Heart left ventricle (tissue), 16 donors: ENCODE data around the gene CXCR5. TPM values are rescaled to one million over a fixed set of nuclear protein-coding genes. Genes with fewer than 3 reads are reported as not detected.
A peak's percentile ranks its signal among the peaks of the same experiment; 100 is the strongest.

ENCODE experiments used
- ATAC-seq, 4 donors: fragments of 200-7000 bp; cut with Tn5 transposase; one replicate each; pipeline ENCODE4 v1.9.1; 2020 to 2022; ENCODE audit warnings: moderate library complexity in 4 of 4, mild to moderate bottlenecking in 3 of 4, moderate number of reproducible peaks in 1 of 4
- DNase-seq, 5 donors: peaks; one replicate each; pipeline ENCODE4 v3.0.0-alpha.2; 2020
- H3K27ac ChIP-seq, 12 donors: fragments of 200-600 bp; sonication (generic) in 4 of 12; one replicate each; pipeline versions ENCODE4 v1.5.0 to v1.8.0; 2016 to 2022; ENCODE audit warnings: mild to moderate bottlenecking in 2 of 12
- H3K27me3 ChIP-seq, 9 donors: fragments of 200-600 bp; sonication (generic) in 2 of 9; one replicate each; pipeline versions ENCODE4 v1.5.1 to v1.8.0; 2016 to 2022; ENCODE audit warnings: mild to moderate bottlenecking in 3 of 9
- H3K36me3 ChIP-seq, 9 donors: fragments of 200-600 bp; sonication (generic) in 2 of 9; one replicate each; pipeline versions ENCODE4 v1.5.0 to v1.8.0; 2018 to 2022; ENCODE audit warnings: mild to moderate bottlenecking in 2 of 9
- H3K4me1 ChIP-seq, 12 donors: fragments of 200-600 bp; sonication (generic) in 4 of 12; one replicate each; pipeline versions ENCODE4 v1.5.0 to v1.8.0; 2016 to 2022; ENCODE audit warnings: mild to moderate bottlenecking in 3 of 12
- H3K4me3 ChIP-seq, 12 donors: fragments of 200-600 bp; sonication (generic) in 4 of 12; one replicate each; pipeline versions ENCODE4 v1.5.0 to v1.8.0; 2017 to 2022; ENCODE audit warnings: mild to moderate bottlenecking in 9 of 12, moderate library complexity in 4 of 12
- H3K9me3 ChIP-seq, 12 donors: fragments of 200-600 bp; sonication (generic) in 4 of 12; one replicate each; pipeline versions ENCODE4 v1.5.0 to v1.8.0; 2016 to 2022; ENCODE audit warnings: mild to moderate bottlenecking in 1 of 12
- POLR2A ChIP-seq, 2 donors: fragments of 450-650 bp; IDR thresholded peaks; one replicate each; pipeline ENCODE4 v1.6.1; 2017; ENCODE audit warnings: antibody characterized with exemption in 2 of 2, mild to moderate bottlenecking in 2 of 2, moderate library complexity in 2 of 2
- WGBS, 4 donors: extraction: QIAGEN DNeasy Blood & Tissue Kit in 2 of 4; methylation state at CpG; one replicate each; pipeline versions ENCODE4 v1.1.5 to v1.1.7; 2013 to 2018; 5-methylcytosine and 5-hydroxymethylcytosine counted together
- intact Hi-C, 10 donors: fragments of 100-400 bp; cut with DNase I; formaldehyde crosslinking; loops; one replicate each; pipeline versions ENCODE4 v1.11.1 to v1.14.2; 2022
- polyA plus RNA-seq, 2 donors: library from polyadenylated mRNA; stranded (reverse); fragments of 200-250 nt; gene quantifications; one replicate each; pipeline ENCODE4 v1.2.3, GENCODE V29; 2013
- total RNA-seq, 9 donors: library from RNA; depleted of rRNA in 2 of 9; stranded (reverse); fragments of >200 nt in 2 of 9; fragmentation: NEBNext Ultra II Directional in 3 of 9; extraction: Animal tissue kit (Norgen Biotek cat#: 25700) in 3 of 9; gene quantifications; one replicate each; pipeline versions ENCODE4 v1.1.0 to v1.2.4, GENCODE V29; 2016 to 2023
- TF ChIP-seq, protein P1 (sequence below), 12 donors: fragments of 200-600 bp; sonication (generic) in 4 of 12; IDR thresholded peaks; one replicate each; pipeline versions ENCODE4 v1.5.0 to v1.8.0; 2018 to 2022; ENCODE audit warnings: antibody characterized with exemption in 12 of 12, mild to moderate bottlenecking in 5 of 12
- donor health status: ischemic (EF 13 %, LVEDD 7.1; RV severe dilation, severe dysfunction).
- donor health status: healthy with polysubstance abuse.
- donor health status: DM: no; HTN: yes; CAD: no.
- donor health status: DM: no; HTN: no; CAD: no.
- donor health status: ischemic (EF 25% LVEDD 6.9; RV normal size, moderate dysfunction).
- donor health status: ischemic (EF 25% LVEDD 5.7; RV mildly dilated, moderate dysfunction).
- donor health status: healthy.
- donor health status: DM: yes; HTN: yes; CAD: no.
- donor health status: ischemic (EF 35%, LVEDD 5.7; RV mildly dilated, moderate dysfunction).
- donor health status: nonischemic (EF 11% LVEDD 7.7; RV severe dilation, severe dysfunction).
- donor health status: DM: yes; HTN: yes; CAD: no.
- donor health status: PGD.
- donor health status: ischemic (EF 29% LVEDD 5.4; RV normal size, mild dysfunction).
- donor health status: nonischemic (EF 23%, LVEDD 6.1; RV moderate dilation, normal function).

CXCR5 gene
- total and polyA plus RNA-seq, 11 donors: 0.11 to 0.27 (median 0.25) TPM; not detected in 8

DNA sequence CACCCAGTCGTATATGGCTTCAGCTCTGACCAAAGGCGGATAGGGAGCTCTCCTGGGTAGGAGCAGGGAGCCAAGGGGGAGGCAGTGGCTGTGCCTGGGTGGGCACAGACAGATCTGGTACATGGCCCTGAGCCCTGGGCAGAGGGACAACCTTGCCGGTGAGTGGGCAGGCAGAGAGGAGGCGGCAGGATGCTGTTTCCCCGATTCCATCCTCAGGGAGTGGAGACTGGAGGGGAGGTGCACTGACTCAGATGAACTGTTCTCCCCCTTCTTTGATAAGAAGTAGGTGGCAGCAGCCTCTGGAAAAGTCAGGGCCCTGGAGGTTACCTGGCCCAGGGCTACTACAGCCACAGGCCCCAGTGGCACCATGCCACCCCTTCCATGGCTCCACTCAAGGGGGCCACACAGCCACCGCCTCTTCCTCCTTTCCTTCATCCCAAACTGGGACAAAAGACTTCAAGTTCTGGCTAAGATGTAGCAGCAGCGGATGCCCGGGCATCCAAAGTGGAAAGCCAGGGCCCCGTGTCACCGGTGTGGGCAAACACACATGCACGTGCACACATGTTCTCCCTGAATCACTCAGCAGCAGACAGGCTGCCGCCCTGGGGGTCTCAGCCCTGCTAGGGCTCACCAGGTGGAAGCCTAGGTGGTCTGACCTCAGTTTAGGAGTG, 13.4 kb downstream of the CXCR5 start:
- peaks cover 0 to 19% (median 0%) of the 10 kb centered on the region in 12 donors for H3K4me1 ChIP-seq
- 69 to 76% (median 72%) methylated on average over 6 to 12 of the region's 12 CpGs for WGBS, 4 donors
- DNase-seq: peak in 1 of 5 donors; percentile 56
- H3K9me3 ChIP-seq: no peaks in the 10 kb centered on the region
- no peak for ATAC-seq
- intact Hi-C loops: loop anchor here in 1 of 10 donors (5.0 to 10.0 kb wide), 2 partner anchors 35 to 122 kb away; no protein-coding TSS in a partner anchor
- H3K27me3 ChIP-seq: no peaks in the 10 kb centered on the region
- H3K4me3 ChIP-seq: no peak overlapping the region
- peak overlapping the region in 2 of 12 donors; percentile 22 to 37 for H3K27ac ChIP-seq
- TF ChIP-seq, protein P1, sequence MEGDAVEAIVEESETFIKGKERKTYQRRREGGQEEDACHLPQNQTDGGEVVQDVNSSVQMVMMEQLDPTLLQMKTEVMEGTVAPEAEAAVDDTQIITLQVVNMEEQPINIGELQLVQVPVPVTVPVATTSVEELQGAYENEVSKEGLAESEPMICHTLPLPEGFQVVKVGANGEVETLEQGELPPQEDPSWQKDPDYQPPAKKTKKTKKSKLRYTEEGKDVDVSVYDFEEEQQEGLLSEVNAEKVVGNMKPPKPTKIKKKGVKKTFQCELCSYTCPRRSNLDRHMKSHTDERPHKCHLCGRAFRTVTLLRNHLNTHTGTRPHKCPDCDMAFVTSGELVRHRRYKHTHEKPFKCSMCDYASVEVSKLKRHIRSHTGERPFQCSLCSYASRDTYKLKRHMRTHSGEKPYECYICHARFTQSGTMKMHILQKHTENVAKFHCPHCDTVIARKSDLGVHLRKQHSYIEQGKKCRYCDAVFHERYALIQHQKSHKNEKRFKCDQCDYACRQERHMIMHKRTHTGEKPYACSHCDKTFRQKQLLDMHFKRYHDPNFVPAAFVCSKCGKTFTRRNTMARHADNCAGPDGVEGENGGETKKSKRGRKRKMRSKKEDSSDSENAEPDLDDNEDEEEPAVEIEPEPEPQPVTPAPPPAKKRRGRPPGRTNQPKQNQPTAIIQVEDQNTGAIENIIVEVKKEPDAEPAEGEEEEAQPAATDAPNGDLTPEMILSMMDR (IDR thresholded peaks at IDR 0.05): no peak
- no peak for TF ChIP-seq POLR2A (IDR thresholded peaks at IDR 0.05)
- H3K36me3 ChIP-seq: peaks cover 0 to 52% (median 45%) of the 10 kb centered on the region in 9 donors

DNA sequence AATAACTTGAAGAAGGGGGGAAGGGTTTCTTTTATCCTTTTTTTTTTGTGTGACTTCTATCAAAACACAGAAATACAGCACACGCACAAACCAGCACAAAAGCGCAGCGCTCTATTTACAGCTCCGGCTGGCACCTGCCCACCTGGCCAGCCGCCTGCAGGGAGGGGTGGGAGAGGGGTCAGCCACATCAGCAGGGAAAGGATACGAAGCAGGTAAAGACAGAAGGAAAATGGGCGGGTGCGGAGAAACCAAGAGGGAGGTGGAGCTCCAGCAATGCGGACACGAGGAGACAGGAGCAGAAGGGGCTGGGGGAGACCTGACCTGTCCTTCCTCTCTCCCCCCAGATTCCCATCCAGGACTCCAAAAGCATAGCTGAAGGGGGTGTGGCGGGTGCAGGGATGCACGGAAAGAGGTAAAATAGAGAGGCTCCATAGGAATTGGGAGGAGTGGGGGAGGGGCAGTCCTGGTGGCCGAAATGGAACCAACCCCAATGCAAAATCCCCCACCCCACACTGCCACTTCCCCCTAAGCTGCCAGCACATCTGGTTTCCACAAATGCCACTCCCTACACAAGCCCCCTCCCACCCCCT, 14.1 kb downstream of the CXCR5 start:
- no peak for TF ChIP-seq POLR2A (IDR thresholded peaks at IDR 0.05)
- TF ChIP-seq, protein P1 (IDR thresholded peaks at IDR 0.05): no peak
- Histone ChIP-seq H3K36me3 (peaks cover 0 to 59% (median 53%) of the 10 kb centered on the region in 9 donors), H3K27ac (no peak overlapping the region), H3K27me3 (no peaks in the 10 kb centered on the region), H3K4me1 (peaks cover 0 to 16% (median 0%) of the 10 kb centered on the region in 12 donors), H3K9me3 (no peaks in the 10 kb centered on the region), H3K4me3 (no peak overlapping the region)
- 78 to 86% (median 80%) methylated on average over 13 of the region's 13 CpGs for WGBS, 4 donors
- DNase-seq (no peak), ATAC-seq (no peak)
- intact Hi-C loops: loop anchor here in 1 of 10 donors (5.0 to 10.0 kb wide), 2 partner anchors 34 to 123 kb away; no protein-coding TSS in a partner anchor

DNA sequence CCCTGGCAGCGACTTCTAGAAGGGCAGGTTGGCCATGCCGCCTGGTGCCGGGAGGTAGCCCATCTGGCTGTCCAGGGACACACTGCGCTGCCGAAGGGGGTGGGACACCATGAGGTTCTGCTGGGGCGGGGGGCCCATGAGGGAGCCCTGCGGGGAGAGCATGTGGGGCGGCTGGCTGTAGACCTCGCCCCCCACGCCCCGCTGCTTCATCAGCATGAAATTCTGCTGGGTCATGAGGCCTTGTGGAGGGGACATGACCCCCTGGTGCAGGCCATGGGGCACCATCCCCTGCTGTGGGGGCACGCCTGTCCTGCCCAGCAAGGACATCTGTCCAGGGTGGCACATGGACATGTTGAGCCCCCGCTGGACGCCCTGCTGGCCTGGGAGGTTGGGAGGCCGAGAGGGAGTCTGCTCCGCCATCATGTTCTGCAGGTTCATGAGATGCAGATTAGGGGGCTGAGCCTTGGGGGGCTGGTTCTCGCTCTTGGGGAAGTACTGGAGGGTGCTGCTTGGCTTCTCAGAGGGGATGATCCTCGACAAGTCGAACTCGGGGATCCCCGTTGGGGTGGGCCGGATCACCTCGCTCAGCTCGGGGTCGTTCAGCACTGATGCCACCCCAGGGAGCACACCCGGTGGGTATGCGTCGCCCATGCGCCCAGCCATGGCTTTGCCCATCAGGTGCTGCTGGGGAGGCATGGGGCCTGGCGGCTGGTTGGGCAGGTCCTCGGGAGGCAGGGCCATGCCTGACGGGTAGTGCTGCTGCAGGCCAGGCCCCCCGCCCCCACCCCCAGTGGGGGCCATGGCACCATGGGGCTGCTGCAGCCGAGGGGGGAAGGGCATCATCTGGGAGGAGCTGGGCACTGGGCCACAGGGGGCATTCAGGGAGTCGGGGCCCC, 15.0 kb downstream of the CXCR5 start:
- H3K27ac ChIP-seq: peak overlapping the region in 1 of 12 donors; percentile 16
- H3K4me3 ChIP-seq: no peak overlapping the region
- no peak for ATAC-seq
- H3K4me1 ChIP-seq: peaks cover 0 to 13% (median 0%) of the 10 kb centered on the region in 12 donors
- intact Hi-C loops: loop anchor here in 1 of 10 donors (5.0 to 10.0 kb wide), 2 partner anchors 34 to 124 kb away; no protein-coding TSS in a partner anchor
- no peaks in the 10 kb centered on the region for H3K9me3 ChIP-seq
- H3K27me3 ChIP-seq: no peaks in the 10 kb centered on the region
- WGBS, 4 donors: 89 to 91% (median 90%) methylated on average over 24 to 35 of the region's 35 CpGs
- H3K36me3 ChIP-seq: peaks cover 0 to 67% (median 61%) of the 10 kb centered on the region in 9 donors
- TF ChIP-seq POLR2A (IDR thresholded peaks at IDR 0.05): no peak
- TF ChIP-seq, protein P1 (IDR thresholded peaks at IDR 0.05): no peak
- DNase-seq: peak in 1 of 5 donors; percentile 24
